Measurements from ENCODE around the gene ANO2. TPM values are rescaled to one million over a fixed set of nuclear protein-coding genes. Genes with fewer than 3 reads are reported as not detected.

The ANO2 gene
- total RNA-seq, 1 donor from 2014 or later = 16.1 TPM

DNA sequence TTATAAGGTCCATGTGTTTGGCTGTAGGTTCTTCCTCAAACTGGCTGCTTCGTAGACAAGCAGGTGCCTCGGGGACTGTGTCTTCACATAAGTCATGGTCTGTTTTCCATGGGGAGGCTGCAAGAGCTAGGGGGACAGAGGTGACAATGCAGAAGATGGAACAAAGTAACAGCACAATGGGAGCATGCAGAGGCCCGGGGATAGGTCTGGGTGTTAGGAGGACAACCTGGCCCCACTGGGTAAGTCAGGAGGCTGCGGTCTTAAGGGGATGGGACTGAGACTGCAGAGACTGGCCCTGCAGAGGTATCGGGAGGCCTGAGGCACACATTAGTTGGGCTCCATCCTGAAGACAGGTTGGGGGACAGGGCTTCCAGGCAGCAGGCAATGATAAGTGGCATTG, 424.2 kb downstream of the ANO2 start:
- ATAC-seq = no peak
- intact Hi-C loops (cut with micrococcal nuclease) = no loop called here
- DNase-seq = no peak

DNA sequence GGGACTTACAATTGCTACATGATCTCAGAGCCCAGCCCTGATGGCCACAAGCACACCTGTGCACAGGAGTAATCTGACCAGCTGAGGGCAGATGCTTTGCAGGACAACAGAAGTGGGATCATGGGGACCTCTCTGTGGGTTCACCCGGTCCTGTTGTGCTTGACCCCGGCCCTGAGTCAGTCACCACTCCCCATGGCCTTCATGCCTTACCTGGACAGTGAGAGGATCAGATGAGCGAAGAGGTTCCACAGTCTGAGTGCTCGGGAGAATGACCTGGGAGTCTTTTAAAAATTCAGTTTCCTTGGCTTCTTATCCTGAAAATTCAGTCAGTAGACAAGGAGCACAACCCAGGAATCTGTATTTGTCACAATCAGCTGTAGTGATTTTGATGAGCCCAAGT, 425.0 kb downstream of the ANO2 start:
- intact Hi-C loops (cut with micrococcal nuclease) = no loop called here

DNA sequence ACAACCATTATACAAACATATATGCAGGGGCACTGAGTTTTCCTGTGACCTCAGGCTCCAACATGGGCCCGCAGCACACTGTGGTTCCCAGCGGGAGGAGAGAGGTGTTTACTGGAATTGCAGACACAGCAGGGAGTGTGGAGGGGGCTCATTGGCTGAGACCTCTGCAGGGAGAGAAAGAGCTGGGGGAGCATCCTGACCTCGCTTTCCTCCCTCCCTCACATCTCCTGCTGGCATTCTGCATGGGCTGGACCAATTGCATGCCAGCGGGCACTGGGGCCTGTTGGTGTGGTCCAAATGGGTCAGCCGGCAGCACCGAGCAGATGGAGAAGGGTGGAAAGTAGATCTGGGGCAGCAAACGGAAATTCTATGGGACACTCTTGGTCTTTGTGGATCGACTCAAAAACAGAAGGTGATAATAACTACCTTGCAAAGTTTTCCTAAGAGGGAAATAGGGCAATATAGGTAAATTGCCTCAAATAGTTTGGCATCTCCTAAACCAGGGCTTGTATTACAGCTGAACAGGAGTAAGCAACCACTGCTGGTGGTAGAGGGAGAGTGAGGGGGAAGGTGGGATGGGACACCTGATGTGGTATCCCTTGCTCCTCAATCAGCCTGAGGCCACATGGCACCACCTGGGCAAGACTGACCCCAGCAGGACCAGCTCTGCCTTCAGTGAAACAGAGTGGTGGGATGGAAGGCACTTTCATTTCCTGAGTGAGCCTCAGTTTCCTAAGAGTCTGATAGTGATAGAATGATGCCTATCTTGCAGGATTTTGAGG, 426.3 kb downstream of the ANO2 start:
- no peak for ATAC-seq
- intact Hi-C loops (cut with micrococcal nuclease) = loop anchor here (10.0 kb wide), 1 partner anchor 74 kb away; no protein-coding TSS in a partner anchor

More for the DNA sequence above, 425.0 kb downstream of the ANO2 start:
- no peak for ATAC-seq
- DNase-seq = no peak

DNA sequence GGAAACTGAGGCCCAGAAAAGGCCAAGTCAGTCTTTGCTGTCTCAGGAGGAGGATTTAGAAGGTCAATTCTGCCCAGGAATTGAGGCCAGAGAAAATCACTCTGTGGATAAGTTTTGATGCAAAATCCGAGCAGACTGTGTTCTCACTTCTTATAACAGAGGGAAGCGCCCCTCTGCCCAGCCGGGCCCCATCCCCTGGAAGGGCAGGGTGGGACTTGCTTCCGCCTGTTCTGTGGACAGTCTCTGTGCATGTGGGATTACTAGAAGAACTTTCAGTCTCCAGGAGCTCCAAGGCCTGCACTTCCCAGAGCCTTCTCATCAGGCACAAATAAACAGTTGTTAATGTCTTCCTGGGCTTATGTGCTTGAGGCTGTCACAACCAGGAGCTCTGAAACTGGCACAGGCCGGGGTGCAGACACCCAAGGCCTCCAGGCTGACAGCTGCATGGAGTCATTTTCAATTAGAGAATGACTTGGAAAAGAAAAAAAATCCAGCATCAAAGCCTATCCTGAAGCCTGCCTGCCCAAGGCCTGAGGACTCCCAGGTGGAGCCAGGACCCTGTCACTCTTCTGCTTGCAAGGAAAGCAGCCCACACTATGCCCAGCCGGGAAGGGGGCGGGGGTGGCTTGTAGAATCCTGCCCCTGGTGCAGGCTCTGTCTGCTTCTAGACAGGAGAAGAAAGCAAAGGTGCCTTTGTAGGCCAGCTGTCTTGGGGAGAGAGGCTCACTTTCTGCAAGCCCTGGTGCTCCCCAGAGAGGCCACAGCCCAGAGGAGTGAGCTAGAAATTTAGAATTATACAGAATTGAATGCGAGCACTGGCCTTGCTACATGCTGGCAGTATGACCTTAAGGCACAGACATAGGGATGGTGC, 428.5 kb downstream of the ANO2 start:
- intact Hi-C loops (cut with micrococcal nuclease) = loop anchor here (10.0 kb wide), 1 partner anchor 72 kb away; no protein-coding TSS in a partner anchor
- ATAC-seq = no peak
- DNase-seq = no peak

More for the DNA sequence above, 426.3 kb downstream of the ANO2 start:
- DNase-seq = no peak

DNA sequence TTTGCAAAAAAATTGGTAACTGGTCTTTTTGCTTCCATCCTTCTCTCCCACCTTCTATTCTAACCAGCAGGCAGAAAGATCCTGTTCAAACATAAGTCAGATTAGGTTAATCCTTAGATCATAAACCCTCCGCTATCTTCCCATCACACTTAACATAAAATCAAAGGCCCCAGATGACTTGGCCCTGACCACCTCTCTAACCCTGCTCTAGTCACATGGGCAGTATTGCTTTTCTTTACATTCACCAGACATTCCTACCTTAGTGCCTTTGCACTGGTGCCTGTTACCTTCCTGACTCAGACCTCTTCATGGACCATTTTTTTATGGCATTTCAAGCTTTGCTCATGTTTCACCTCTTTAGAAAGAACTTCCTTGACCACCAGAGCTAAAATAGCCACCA, 429.6 kb downstream of the ANO2 start:
- DNase-seq (no peak), ATAC-seq (no peak)
- intact Hi-C loops (cut with micrococcal nuclease) = loop anchor here (10.0 kb wide), 1 partner anchor 71 kb away; no protein-coding TSS in a partner anchor

DNA sequence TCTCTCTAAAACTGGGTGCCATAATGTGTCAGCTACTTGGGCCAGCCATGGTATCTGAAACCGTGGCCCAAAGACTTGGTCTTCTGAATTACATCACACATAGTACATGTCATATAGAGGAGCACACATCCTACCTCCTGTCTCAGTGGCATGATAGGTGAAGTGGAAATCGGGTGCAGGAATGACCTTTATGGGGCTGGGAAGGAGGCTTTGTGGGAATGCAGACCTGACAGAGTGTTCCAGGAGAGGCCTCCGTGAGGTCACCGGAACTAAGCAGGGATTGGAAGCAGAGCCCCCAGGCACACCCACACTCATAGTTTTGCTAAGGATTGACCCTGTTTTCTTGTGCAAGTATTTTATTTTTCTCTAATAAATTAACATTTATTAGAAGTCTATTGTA, 430.5 kb downstream of the ANO2 start:
- intact Hi-C loops (cut with micrococcal nuclease) = loop anchor here (10.0 kb wide), 1 partner anchor 70 kb away; no protein-coding TSS in a partner anchor
- DNase-seq = no peak
- ATAC-seq = no peak

DNA sequence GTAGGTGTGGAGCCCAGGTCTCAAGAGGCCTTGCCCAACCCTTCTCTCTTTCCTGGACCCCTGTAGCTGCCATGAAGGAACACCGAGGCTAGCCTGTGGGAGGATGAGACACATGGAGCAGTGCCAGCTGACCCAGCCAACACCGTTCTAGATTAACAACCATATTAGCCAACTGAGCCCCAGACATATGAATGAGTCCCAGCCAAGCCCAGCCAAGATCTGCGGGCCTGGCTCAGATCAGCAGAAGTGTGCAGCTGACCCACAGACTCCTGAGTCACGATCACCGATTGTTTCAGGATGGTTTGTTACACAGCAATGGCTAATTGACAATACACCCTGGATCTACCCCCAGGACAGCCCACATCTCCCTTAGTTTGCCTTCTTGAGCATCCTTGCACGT, 431.0 kb downstream of the ANO2 start:
- intact Hi-C loops (cut with micrococcal nuclease) = loop anchor here (10.0 kb wide), 1 partner anchor 69 kb away; no protein-coding TSS in a partner anchor
- ATAC-seq (no peak), DNase-seq (no peak)

DNA sequence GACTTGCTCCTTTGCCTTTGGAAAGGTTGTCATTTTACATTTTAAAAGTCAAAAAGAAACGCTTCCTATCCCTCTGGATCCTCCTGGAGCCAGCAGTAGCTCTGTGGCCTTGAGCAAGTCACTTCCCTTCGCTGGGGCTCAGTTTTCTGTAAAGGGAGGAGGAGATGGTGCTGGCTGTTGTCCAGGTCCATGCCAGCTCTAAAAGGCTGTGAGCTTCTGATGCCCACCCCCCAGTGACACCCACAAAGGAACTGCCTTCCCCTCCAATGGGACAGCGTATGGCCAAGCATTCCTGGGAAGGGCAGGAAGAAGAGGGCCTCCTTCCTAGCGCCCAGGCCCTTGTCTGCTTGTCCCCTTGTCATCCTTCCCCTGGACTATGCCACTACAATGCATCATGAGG, 431.7 kb downstream of the ANO2 start:
- DNase-seq = no peak
- intact Hi-C loops (cut with micrococcal nuclease) = loop anchor here (10.0 kb wide), 1 partner anchor 69 kb away; no protein-coding TSS in a partner anchor
- no peak for ATAC-seq

Other genes with a start within 250 kb of the ANO2 start
- 275 TPM for gene VWF, start 179.4 kb upstream of the ANO2 start, total RNA-seq